Limb (tissue), 2 donors: ENCODE measurements around the gene PRR14L.

ENCODE experiments used
- DNase-seq, 2 donors: peaks; one replicate each; pipeline ENCODE4 v3.0.0-alpha.2; 2016; ENCODE audit errors: extremely low spot score in 2 of 2

PRR14L gene

DNA sequence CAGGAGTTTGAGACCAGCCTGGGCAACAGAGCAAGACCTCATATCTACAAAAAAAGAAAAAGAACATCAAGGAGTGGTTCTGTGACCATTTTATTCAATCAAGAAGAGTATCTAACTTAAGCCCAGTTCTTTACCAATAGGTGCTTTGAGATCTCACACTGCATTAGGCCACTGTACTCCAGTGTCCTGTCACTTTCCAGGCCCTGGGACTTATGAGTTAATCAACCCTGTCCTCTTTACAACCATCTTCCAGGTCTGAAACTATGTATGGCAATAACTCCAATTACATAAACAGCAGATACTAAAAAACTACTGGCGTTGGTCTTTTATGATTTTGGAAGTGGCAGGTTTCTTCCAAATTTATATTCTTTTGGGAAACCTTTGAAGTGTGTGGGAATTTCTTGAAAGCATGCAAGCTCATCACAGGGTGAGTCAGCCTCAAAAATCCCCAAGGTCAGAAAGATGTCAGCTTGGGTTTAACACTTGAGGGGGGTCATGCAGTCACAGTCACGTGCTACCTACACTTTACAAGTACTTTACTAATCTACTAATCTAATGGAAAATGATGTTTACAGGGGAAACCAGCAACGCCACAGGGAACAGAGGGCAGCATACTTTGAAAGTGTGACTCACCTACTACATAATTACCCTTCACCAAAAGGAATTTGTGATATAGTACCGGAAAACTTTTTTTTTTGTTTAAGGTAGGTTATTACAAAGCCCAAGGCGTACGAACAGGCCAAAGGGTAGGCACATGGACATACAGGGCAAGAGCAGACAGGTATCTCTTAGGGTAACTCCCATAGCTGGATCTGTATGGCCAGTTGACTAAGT is 103.5 kb downstream of the PRR14L start:
- no peak for DNase-seq

GRCh38 chr22:31639436-31640039 is 110.4 kb downstream of the PRR14L start:
- DNase-seq = no peak

GRCh38 chr22:31637891-31638618 is 111.9 kb downstream of the PRR14L start:
- no peak for DNase-seq

- DNase-seq = no peak
These were observed 112.5 kb downstream of the PRR14L start for GRCh38 chr22:31637447-31637890.

DNA sequence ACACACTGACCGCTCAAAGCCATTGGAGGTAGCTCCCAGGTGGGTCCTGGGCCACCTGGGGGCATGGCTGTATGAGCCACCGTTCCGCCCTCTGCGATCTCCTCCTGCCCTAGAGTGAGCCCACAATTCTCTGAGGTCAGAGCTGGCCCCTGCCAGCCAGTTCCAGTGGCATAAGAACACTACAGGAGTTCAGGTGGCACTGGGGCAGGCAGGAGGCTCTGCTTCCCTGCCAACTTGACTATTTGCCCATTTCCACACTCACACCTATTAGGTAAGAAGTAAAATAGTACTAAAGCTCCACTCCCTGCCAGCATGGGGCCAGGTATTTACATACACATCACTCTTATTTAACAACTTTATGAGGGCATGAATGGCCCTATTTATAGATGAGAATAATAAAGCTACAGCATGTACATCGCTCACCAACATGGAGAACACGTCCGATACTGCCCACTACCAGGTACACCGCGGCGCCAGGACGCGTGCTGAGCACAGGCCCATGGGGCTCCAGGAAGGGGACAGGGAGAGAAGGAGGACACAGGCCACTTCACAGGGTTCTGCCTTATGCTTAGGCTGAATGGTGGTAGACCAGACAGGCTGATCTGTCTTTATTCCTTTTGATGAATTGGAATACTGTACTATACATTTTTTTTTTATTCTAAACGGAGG is 114.2 kb downstream of the PRR14L start:
- DNase-seq = no peak

DNA sequence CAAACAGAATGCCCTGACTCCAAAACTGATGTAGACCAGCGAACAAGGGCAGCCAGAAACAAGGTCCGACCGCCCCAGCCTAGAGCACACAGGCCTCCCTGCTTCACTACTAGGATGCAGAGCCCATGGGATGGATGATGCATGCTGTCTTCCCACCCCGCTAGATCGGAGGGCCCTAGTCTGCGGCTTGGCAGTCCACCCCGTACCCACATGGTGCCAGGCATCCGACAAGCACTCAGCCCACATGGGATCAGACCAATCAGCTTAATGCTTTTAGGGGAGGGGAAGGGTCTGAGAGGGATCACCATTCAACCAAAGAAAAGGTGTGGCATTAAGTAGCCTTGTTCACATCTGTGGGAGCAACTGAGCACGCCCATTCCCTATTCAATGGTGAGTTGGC is 118.5 kb downstream of the PRR14L start:
- no peak for DNase-seq
